ENCODE data around the gene SRCIN1.

DNA sequence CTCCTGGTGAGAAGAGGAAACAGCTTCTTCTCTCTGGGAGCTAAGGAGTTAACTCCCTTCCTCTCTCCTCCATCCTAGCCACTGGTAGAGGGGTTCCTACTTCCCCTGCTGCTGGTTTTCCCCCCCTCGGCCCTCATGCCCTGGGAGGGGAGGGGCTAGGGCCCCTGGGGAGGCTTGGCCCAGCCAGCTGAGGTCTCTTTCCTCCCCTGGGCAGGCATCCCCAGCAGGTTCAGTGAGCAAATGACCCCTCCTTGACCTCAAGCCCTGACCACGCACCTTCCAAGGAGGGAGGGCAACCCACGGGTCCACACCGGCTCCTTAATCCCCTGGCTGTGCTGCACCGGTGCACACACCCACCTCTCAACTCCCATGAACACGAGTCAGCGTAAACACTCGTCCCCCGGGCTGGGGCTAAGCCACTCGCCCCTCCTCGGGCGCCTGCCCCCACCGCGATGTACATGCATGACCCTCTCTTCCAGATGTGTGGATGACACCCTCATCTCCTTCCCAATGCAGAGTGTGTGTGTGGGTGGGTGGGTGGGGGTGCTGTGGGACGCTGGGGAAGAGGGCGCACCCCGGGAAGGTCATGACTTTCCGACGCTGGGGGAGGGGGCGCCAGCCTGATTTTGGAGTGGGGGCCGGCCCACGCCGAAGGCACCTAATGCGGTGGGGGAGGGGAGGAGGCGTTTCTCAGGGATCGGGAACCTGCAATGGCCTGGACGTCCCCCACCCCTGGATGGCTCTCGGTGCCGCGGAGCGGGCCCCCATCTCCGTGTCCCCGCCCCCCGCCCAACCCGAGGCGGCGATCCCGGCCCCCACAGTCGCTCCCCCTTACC lies 33.7 kb downstream of the SRCIN1 start:
- TF ChIP-seq, protein P1, sequence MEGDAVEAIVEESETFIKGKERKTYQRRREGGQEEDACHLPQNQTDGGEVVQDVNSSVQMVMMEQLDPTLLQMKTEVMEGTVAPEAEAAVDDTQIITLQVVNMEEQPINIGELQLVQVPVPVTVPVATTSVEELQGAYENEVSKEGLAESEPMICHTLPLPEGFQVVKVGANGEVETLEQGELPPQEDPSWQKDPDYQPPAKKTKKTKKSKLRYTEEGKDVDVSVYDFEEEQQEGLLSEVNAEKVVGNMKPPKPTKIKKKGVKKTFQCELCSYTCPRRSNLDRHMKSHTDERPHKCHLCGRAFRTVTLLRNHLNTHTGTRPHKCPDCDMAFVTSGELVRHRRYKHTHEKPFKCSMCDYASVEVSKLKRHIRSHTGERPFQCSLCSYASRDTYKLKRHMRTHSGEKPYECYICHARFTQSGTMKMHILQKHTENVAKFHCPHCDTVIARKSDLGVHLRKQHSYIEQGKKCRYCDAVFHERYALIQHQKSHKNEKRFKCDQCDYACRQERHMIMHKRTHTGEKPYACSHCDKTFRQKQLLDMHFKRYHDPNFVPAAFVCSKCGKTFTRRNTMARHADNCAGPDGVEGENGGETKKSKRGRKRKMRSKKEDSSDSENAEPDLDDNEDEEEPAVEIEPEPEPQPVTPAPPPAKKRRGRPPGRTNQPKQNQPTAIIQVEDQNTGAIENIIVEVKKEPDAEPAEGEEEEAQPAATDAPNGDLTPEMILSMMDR (IDR thresholded peaks at IDR 0.05) = no peak
- TF ChIP-seq POLR2A (IDR thresholded peaks at IDR 0.05) (no peak), POLR2AphosphoS5 (IDR thresholded peaks at IDR 0.05) (no peak)

All from breast epithelium (tissue), 3 donors.